D721Med (cell line): Measurements from ENCODE around the gene GIPC3.

Source experiments
- DNase-seq: peaks from one replicate; pipeline ENCODE4 v3.0.0; 2011; ENCODE audit warnings: low spot score; ENCODE audit not compliant: insufficient read length
- FAIRE-seq: peaks from 2 replicates; lab custom pipeline; 2011; peaks lifted over from hg19 to GRCh38; lab: Jason Lieb, UNC
- CTCF ChIP-seq: IDR thresholded peaks from 2 replicates; pipeline ENCODE4 v1.5.1; 2012; ENCODE audit warnings: mild to moderate bottlenecking, control low read depth; ENCODE audit not compliant: insufficient read depth; ENCODE audit errors: missing control alignments

The GIPC3 gene

GRCh38 chr19:3636506-3636905, 51.2 kb downstream of the GIPC3 start:
- FAIRE-seq: no peak
- no peak for TF ChIP-seq CTCF
- no peak for DNase-seq

- DNase-seq (no peak), FAIRE-seq (no peak)
- TF ChIP-seq CTCF: no peak
These were observed 51.7 kb downstream of the GIPC3 start for GRCh38 chr19:3636962-3637361.

- FAIRE-seq (no peak), DNase-seq (no peak)
- TF ChIP-seq CTCF: no peak
These were observed 52.3 kb downstream of the GIPC3 start for GRCh38 chr19:3637621-3638020.

- FAIRE-seq (no peak), DNase-seq (no peak)
- no peak for TF ChIP-seq CTCF
These were observed 53.2 kb downstream of the GIPC3 start for GRCh38 chr19:3638208-3639193.

- no peak for FAIRE-seq
- DNase-seq: no peak
- TF ChIP-seq CTCF: no peak
These were observed 54.2 kb downstream of the GIPC3 start for GRCh38 chr19:3639479-3639878.

- no peak for DNase-seq
- TF ChIP-seq CTCF: no peak
- FAIRE-seq: no peak
These were observed 56.4 kb downstream of the GIPC3 start for GRCh38 chr19:3641515-3642269.

- no peak for TF ChIP-seq CTCF
- FAIRE-seq (no peak), DNase-seq (no peak)
These were observed 57.0 kb downstream of the GIPC3 start for GRCh38 chr19:3642296-3642695.
